ENCODE measurements around the gene SMIM7.
A peak's percentile ranks its signal among the peaks of the same experiment; 100 is the strongest.
"Not testable (repeated sequence)": the region's sequence is repeated elsewhere in the genome, so short reads cannot be mapped to it uniquely, and the experiment has no call there.

SMIM7 gene

GRCh38 chr19:16673231-16673630, 13.3 kb upstream of the SMIM7 start:
- DNase-seq (ENCODE audit: insufficient read length), result no peak
- no peak for TF ChIP-seq TAF1 (IDR thresholded peaks at IDR 0.05; ENCODE audit: borderline replicate concordance, low read depth, low read length)
- no peak for TF ChIP-seq POLR2AphosphoS5 (IDR thresholded peaks at IDR 0.05; ENCODE audit: low read depth, low read length)
- no peak for TF ChIP-seq POLR2A (IDR thresholded peaks at IDR 0.05; ENCODE audit: low read depth, low read length)
- FAIRE-seq, result no peak

- no peak for DNase-seq (ENCODE audit: insufficient read length)
- FAIRE-seq, result no peak
- TF ChIP-seq POLR2A (IDR thresholded peaks at IDR 0.05; ENCODE audit: low read depth, low read length) (no peak), TAF1 (IDR thresholded peaks at IDR 0.05; ENCODE audit: borderline replicate concordance, low read depth, low read length) (no peak), POLR2AphosphoS5 (IDR thresholded peaks at IDR 0.05; ENCODE audit: low read depth, low read length) (no peak)
Observed at GRCh38 chr19:16671652-16672274, 11.8 kb upstream of the SMIM7 start.

- FAIRE-seq (no peak), DNase-seq (ENCODE audit: insufficient read length) (no peak)
- no peak for TF ChIP-seq POLR2A (IDR thresholded peaks at IDR 0.05; ENCODE audit: low read depth, low read length)
- TF ChIP-seq TAF1 (IDR thresholded peaks at IDR 0.05; ENCODE audit: borderline replicate concordance, low read depth, low read length), result no peak
- no peak for TF ChIP-seq POLR2AphosphoS5 (IDR thresholded peaks at IDR 0.05; ENCODE audit: low read depth, low read length)
Observed at GRCh38 chr19:16670291-16670690, 10.3 kb upstream of the SMIM7 start.

GRCh38 chr19:16668702-16669101, 8.8 kb upstream of the SMIM7 start:
- FAIRE-seq; DNase-seq (ENCODE audit: insufficient read length): not testable (repeated sequence)

- FAIRE-seq, result no peak
- TF ChIP-seq POLR2AphosphoS5 (IDR thresholded peaks at IDR 0.05; ENCODE audit: low read depth, low read length) (no peak), POLR2A (IDR thresholded peaks at IDR 0.05; ENCODE audit: low read depth, low read length) (no peak), TAF1 (IDR thresholded peaks at IDR 0.05; ENCODE audit: borderline replicate concordance, low read depth, low read length) (no peak)
- no peak for DNase-seq (ENCODE audit: insufficient read length)
Observed at GRCh38 chr19:16668176-16668575, 8.2 kb upstream of the SMIM7 start.

GRCh38 chr19:16661480-16662034, 1.6 kb upstream of the SMIM7 start:
- FAIRE-seq (peak; percentile 17), DNase-seq (ENCODE audit: insufficient read length) (peak; percentile 39)
- no peak for TF ChIP-seq TAF1 (IDR thresholded peaks at IDR 0.05; ENCODE audit: borderline replicate concordance, low read depth, low read length)
- no peak for TF ChIP-seq POLR2A (IDR thresholded peaks at IDR 0.05; ENCODE audit: low read depth, low read length)
- peak; percentile 23; the same call in 1 of the 2 replicates for TF ChIP-seq POLR2AphosphoS5 (IDR thresholded peaks at IDR 0.05; ENCODE audit: low read depth, low read length)

GRCh38 chr19:16660763-16661479, 977 bp upstream of the SMIM7 start, which contains the start of gene TMEM38A:
Gene TMEM38A (plus strand): TSS chr19:16661139. CDS start chr19:16661218, 79 bp downstream.
- TF ChIP-seq TAF1 (IDR thresholded peaks at IDR 0.05; ENCODE audit: borderline replicate concordance, low read depth, low read length), result no peak
- TF ChIP-seq POLR2A (IDR thresholded peaks at IDR 0.05; ENCODE audit: low read depth, low read length), result no peak
- no peak for TF ChIP-seq POLR2AphosphoS5 (IDR thresholded peaks at IDR 0.05; ENCODE audit: low read depth, low read length)
- FAIRE-seq (no peak), DNase-seq (ENCODE audit: insufficient read length) (peak; percentile 41)

GRCh38 chr19:16659464-16659831, 496 bp downstream of the SMIM7 start:
- DNase-seq (ENCODE audit: insufficient read length), result no peak
- no peak for FAIRE-seq

GRCh38 chr19:16657384-16657783, 2.6 kb downstream of the SMIM7 start:
- TF ChIP-seq TAF1 (IDR thresholded peaks at IDR 0.05; ENCODE audit: borderline replicate concordance, low read depth, low read length) (no peak), POLR2AphosphoS5 (IDR thresholded peaks at IDR 0.05; ENCODE audit: low read depth, low read length) (no peak), POLR2A (IDR thresholded peaks at IDR 0.05; ENCODE audit: low read depth, low read length) (no peak; the same call in 1 of the 2 replicates)
- no peak for FAIRE-seq
- no peak for DNase-seq (ENCODE audit: insufficient read length)

More at GRCh38 chr19:16659464-16659831, 496 bp downstream of the SMIM7 start:
- TF ChIP-seq TAF1 (IDR thresholded peaks at IDR 0.05; ENCODE audit: borderline replicate concordance, low read depth, low read length) (no peak), POLR2AphosphoS5 (IDR thresholded peaks at IDR 0.05; ENCODE audit: low read depth, low read length) (no peak), POLR2A (IDR thresholded peaks at IDR 0.05; ENCODE audit: low read depth, low read length) (no peak)

- DNase-seq (ENCODE audit: insufficient read length), result no peak
- no peak for FAIRE-seq
- TF ChIP-seq POLR2A (IDR thresholded peaks at IDR 0.05; ENCODE audit: low read depth, low read length), result no peak
- TF ChIP-seq TAF1 (IDR thresholded peaks at IDR 0.05; ENCODE audit: borderline replicate concordance, low read depth, low read length), result no peak
- no peak for TF ChIP-seq POLR2AphosphoS5 (IDR thresholded peaks at IDR 0.05; ENCODE audit: low read depth, low read length)
Observed at GRCh38 chr19:16655727-16656126, 4.2 kb downstream of the SMIM7 start.

- TF ChIP-seq POLR2AphosphoS5 (IDR thresholded peaks at IDR 0.05; ENCODE audit: low read depth, low read length) (no peak), TAF1 (IDR thresholded peaks at IDR 0.05; ENCODE audit: borderline replicate concordance, low read depth, low read length) (no peak), POLR2A (IDR thresholded peaks at IDR 0.05; ENCODE audit: low read depth, low read length) (no peak)
- no peak for FAIRE-seq
- DNase-seq (ENCODE audit: insufficient read length), result no peak
Observed at GRCh38 chr19:16654627-16655026, 5.3 kb downstream of the SMIM7 start.

- no peak for DNase-seq (ENCODE audit: insufficient read length)
- no peak for FAIRE-seq
- TF ChIP-seq POLR2A (IDR thresholded peaks at IDR 0.05; ENCODE audit: low read depth, low read length), result no peak
- no peak for TF ChIP-seq POLR2AphosphoS5 (IDR thresholded peaks at IDR 0.05; ENCODE audit: low read depth, low read length)
- no peak for TF ChIP-seq TAF1 (IDR thresholded peaks at IDR 0.05; ENCODE audit: borderline replicate concordance, low read depth, low read length)
Observed at GRCh38 chr19:16654140-16654539, 5.8 kb downstream of the SMIM7 start.

All from GM12892 (cell line).